ENCODE measurements around the gene PGM3.
"Not testable (repeated sequence)": the region's sequence is repeated elsewhere in the genome, so short reads cannot be mapped to it uniquely, and the experiment has no call there.

Gene PGM3, protein sequence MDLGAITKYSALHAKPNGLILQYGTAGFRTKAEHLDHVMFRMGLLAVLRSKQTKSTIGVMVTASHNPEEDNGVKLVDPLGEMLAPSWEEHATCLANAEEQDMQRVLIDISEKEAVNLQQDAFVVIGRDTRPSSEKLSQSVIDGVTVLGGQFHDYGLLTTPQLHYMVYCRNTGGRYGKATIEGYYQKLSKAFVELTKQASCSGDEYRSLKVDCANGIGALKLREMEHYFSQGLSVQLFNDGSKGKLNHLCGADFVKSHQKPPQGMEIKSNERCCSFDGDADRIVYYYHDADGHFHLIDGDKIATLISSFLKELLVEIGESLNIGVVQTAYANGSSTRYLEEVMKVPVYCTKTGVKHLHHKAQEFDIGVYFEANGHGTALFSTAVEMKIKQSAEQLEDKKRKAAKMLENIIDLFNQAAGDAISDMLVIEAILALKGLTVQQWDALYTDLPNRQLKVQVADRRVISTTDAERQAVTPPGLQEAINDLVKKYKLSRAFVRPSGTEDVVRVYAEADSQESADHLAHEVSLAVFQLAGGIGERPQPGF

GRCh38 chr6:83192871-83193746 lies at the start of gene PGM3, which contains the start of gene RWDD2A:
Gene PGM3 (minus strand): TSS chr6:83193265. CDS start chr6:83191012, 2,253 bp downstream.
Gene RWDD2A (plus strand): TSS chr6:83193357. CDS start chr6:83194452, 1,095 bp downstream.
- peak; percentile 79 for DNase-seq (ENCODE audit: low read depth)

DNA sequence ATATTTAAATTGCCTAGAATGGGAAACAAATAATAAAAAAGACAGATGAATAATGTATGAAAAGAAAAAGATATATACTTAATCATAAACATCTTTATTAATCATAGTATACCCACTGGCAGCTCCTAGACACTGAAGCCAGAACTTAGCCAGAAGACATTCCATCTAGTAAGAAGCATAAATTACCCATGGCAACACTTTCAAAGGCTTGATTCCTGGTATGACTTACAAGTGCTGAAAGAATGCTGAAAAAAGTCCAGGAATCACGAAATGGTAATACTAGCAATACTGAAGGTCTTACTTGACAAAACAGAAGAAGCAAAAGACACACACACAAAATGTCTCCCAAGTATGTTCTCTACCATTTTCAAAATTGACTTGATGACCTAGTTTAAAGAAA lies 38.1 kb upstream of the PGM3 start:
- no peak for DNase-seq (ENCODE audit: low read depth)

DNA sequence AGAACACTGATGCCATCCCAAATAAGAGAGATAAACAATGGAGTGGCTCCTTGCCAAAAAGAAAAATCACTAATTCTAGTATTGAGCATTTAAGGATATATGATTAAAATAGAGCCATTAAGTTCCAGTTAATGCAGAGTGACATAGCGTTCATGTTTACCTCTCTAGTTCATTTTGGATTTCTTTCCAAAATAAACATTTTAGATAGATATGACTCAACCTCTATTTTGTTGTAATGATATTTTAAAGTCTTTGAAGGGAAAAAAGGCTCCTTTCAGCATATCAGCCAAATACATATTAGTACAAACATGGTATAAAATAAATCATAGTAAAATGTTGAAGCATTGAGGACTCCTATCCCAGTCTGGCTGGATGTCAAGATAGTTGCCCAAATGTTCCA lies 33.5 kb upstream of the PGM3 start:
- DNase-seq (ENCODE audit: low read depth): no peak

GRCh38 chr6:83221889-83222479 lies 28.9 kb upstream of the PGM3 start:
- no peak for DNase-seq (ENCODE audit: low read depth)

DNA sequence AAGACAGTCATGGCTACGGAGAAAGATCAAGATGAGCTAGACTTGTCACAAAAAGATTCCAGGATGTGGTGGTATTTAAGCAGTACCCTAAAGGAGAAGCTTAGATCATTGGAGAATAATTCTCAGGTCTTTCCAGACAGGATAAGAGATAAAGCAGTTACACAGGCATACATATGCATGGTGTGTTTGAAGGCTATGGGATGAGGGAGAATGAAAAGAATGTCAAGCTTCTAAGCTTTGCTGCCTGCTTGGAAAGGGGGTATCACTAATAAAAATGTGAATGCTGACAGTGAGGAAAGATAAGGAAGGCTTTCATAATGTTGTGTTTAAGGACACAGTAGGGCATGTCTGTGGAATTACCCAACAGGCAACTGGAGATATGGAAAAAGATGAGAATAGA lies 28.2 kb upstream of the PGM3 start:
- DNase-seq (ENCODE audit: low read depth): no peak

- no peak for DNase-seq (ENCODE audit: low read depth)
These were observed 27.1 kb upstream of the PGM3 start for GRCh38 chr6:83220121-83220520.

DNA sequence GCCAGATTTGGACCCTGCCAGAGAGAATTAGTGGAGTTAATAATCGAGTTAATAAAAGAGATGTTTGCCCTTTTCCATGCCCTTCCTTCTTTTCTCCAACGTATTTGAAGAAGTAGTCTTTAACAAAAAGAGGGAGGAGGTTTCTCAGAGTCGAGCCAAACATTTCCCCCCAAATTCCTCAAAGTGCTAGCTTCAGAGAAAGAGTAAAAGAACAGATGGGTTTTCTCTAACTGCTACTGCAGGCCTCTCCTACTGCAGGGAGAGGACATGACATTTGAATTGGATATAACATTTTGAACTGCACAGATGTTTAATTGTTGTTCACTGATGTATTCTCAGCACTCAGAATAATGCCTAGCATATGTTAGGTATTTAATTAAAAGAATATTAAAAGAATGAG lies 25.6 kb upstream of the PGM3 start:
- DNase-seq (ENCODE audit: low read depth): no peak

DNA sequence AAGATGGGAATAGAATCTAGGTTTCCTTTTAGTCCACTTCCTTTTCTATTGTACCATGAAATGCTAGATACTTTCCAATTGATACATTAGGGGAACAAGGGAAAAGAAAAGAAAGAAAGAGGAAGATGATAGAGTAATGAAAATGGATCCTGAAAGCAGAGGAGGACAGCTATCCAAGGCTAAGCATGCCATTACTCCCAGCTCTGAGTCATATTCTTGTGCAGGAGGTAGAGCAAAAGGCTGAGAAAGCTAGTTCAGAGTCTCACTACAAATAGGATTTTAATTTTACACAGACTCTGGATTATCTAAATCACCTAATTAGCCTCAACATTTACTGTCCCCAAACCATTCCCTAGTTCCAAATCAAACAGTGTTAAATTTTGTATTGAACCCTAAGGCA lies 23.7 kb upstream of the PGM3 start:
- no peak for DNase-seq (ENCODE audit: low read depth)

DNA sequence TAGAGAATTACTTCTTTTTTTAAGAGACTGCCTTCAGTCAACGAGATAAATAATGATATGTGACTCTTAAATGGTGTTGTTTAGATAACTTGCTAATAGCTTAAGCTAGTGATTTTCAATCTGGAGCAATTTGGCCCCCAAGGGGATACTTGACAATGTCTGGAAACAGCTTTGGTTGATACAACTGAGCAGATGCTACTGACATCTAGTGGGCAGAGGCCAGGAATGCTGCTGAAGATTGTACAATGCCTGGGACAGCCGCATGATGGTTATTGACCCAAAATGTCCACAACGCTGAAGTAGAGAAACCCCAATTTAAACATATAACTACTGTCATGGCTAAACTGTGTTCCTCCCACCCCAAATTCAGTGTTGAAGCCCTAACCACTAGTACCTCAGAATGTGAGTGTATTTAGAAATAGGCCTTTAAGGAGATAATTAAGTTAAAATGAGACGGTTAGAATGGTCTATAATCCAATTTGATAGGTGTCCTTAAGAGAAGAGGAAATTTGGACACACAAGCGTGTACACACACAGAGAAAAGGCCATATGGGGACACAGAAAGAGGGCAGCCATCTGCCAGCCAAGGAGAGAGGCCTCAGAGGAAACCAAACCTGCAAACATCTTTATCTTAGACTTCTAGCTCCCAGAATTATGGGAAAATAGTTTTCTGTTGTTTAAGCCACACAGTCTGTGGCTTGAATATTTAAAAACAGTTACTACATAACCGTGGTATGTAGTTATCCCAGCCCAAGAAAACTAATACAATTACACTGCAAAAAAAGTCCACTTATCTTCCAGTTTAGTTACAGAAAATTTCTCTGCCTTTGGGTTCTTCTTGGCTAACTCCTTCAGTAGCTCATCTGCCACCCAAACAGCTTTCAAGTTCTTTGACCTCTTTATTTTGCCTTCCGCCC lies 22.3 kb upstream of the PGM3 start:
- DNase-seq (ENCODE audit: low read depth): peak; percentile 26

- no peak for DNase-seq (ENCODE audit: low read depth)
These were observed 9.0 kb upstream of the PGM3 start for GRCh38 chr6:83202031-83202430.

DNA sequence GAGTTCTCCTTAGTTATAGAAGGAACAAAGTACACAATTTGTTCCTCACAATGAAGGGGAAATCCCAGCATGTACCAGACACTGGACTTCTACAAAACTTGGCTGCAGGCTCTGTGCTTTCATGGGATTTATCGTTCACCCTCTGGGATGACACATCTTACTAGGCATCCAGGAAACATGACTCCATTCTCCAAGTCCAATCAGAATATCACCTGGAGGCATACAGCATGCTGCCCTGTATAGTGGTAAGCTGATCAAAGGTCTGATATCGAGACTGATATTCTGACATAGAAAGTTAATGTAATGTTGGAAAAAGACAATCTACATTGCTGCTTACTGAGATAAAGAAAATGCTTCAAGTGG lies 6.8 kb upstream of the PGM3 start:
- DNase-seq (ENCODE audit: low read depth): no peak

DNA sequence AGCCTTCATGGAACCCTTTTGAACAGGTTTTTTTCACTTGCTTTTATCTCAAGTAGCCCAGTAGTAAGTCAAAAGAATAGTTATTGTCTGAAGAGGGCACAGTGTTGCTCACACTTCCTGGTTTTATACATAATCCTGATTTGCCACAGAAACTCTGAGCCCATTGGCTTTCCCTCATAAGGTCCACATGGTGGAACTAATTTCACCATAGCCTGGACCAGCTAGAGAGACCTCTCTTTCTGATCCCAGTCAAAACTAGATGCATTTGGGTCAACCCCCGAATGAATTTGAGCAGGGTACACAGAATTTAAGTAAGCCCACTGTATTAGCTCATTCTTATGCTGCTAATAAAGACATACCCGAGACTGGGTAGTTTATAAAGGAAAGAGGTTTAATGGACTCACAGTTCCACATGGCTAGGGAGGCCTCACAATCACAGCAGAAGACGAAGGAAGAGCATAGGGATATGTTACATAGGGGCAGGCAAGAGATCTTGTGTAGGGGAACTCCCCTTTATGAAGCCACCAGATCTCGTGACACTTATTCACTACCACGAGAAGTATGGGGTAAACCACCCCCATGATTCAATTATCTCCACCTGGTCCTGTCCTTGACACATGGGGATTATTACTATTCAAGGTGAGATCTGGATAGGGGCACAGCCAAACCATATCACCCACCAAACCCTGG lies 6.3 kb upstream of the PGM3 start:
- no peak for DNase-seq (ENCODE audit: low read depth)

DNA sequence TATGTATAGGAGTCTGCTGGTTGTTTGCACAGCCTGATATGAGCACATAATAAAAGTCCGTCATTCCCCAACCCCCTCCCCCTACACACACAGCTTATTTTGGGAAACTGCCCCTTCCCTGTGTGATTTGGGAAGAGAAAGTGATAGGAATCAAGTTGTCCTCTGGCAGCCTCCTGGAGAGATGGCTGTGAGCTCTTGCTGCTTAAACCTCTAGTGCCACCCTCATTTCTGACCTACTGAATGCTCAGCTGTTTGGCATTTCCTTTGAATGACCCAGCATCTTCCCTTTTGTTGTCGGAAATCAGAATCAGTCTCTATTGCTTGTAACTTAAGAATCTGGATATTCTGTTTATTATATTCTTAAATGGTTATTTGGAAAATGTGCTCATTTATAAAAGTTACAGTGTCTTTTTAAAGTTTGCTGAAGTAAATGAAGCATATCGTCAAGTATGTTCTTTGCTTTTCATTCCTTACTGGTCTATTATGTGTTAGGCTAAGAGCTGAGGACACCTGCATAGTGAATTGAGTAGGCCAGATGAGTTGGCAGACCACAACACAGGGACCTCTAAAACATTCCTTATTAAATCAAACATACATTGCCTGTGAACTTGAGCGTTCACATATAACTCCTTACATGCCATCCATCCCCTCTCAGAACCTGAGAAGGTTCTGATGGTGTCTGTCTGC lies 5.6 kb upstream of the PGM3 start:
- DNase-seq (ENCODE audit: low read depth): no peak

- DNase-seq (ENCODE audit: low read depth): no peak
These were observed 892 bp upstream of the PGM3 start for GRCh38 chr6:83193747-83194566.

DNA sequence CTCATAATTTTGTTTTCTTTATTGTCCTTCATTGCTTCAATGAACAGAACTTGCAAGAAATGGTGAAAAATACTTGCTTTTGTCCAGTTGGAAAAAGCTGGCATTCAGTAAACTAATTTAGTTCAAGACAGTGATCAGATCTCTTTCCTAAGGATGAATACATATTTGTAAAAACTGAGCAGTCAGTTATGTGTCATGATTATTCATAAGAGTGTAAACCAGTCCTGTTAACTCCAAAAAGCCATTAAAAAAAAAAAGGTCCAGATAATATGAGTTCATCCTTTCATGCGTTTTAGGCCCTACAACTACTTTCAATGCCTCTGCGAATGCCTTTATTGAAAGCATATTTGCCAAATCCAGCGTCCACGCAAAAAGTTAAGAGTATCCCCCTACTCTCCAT lies 609 bp downstream of the PGM3 start:
- DNase-seq (ENCODE audit: low read depth): no peak

DNA sequence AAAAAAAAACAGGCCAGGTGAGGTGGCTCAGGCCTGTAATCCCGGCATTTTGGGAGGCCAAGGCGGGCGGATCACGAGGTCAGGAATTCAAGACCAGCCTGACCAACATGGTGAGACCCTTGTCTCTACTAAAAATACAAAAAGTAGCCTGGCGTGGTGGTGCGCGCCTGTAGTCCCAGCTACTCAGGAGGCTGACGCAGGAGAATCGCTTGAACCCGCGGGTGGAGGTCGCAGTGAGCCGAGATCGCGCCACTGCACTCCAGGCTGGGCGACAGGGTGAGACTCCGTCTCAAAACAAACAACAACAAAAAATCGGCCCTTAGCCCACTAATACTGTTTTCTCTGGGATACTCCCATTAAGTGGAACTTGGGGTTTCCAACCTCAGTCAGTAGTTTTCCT lies 1.1 kb downstream of the PGM3 start:
- DNase-seq (ENCODE audit: low read depth): not testable (repeated sequence)

GRCh38 chr6:83190626-83191025 lies 2.4 kb downstream of the PGM3 start:
- DNase-seq (ENCODE audit: low read depth): no peak

DNA sequence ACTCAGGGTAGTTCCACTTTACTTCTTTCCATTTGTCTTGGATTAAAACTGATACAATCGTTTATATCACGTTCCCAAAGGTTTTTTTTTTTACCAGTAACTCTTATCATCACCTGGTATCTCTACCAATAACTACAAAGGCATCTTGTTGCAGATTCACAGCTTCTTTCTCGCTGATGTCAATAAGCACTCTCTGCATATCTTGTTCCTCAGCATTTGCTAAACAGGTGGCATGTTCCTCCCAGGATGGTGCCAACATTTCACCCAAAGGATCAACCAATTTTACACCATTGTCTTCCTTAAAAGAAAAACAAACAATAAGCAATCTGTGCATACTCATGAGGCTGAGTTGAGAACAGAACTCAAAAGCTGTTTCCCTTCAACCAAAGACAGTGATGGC lies 4.6 kb downstream of the PGM3 start:
- DNase-seq (ENCODE audit: low read depth): no peak

DNA sequence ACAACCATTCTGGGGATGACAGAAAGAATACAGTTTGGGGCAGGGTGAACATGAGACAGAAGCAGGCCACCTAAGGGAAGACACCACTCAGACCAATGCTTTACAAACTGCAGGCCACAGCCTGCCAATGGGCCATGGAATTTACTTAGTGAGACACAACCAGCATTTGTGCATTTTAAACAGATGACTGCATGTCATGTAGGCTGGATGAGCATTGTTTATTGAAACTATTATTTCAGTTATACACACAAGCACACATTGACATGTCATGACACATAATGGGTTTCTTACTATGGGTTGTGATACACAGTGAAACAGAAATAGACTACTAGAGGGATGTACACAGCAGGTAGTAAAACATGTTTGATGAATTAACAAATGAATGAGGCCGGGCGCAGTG lies 8.0 kb downstream of the PGM3 start:
- DNase-seq (ENCODE audit: low read depth): no peak

All from stimulated activated CD8-positive, alpha-beta memory T cell treated with anti-CD3 and anti-CD28 coated beads, Interleukin-12 subunit alpha, Interleukin-12 subunit beta, amount 100 ng/mL, for 1 hour (primary cell).